GM20000 (cell line): ENCODE results near the gene MAGOH.
A peak's percentile ranks its signal among the peaks of the same experiment; 100 is the strongest.

ENCODE experiments used
- DNase-seq: peaks from one replicate; pipeline ENCODE4 v3.0.0; 2012; ENCODE audit warnings: low spot score
- CTCF ChIP-seq: IDR thresholded peaks from 2 replicates; pipeline ENCODE4 v1.5.1; 2012; ENCODE audit warnings: mild to moderate bottlenecking, control low read depth; ENCODE audit errors: extremely low read depth, missing control alignments

The MAGOH gene

GRCh38 chr1:53274541-53275185 lies 36.3 kb upstream of the MAGOH start:
- TF ChIP-seq CTCF, result no peak
- no peak for DNase-seq

GRCh38 chr1:53274026-53274425 lies 35.7 kb upstream of the MAGOH start:
- DNase-seq, result no peak
- TF ChIP-seq CTCF, result no peak

GRCh38 chr1:53273526-53273925 lies 35.2 kb upstream of the MAGOH start:
- TF ChIP-seq CTCF, result no peak
- no peak for DNase-seq

- DNase-seq, result no peak
- no peak for TF ChIP-seq CTCF
Measured at GRCh38 chr1:53272349-53272748, 34.0 kb upstream of the MAGOH start.

- no peak for TF ChIP-seq CTCF
- DNase-seq, result no peak
Measured at GRCh38 chr1:53271446-53272090, 33.2 kb upstream of the MAGOH start.

- DNase-seq, result no peak
- no peak for TF ChIP-seq CTCF
Measured at GRCh38 chr1:53270873-53271272, 32.6 kb upstream of the MAGOH start.

GRCh38 chr1:53270107-53270506 lies 31.8 kb upstream of the MAGOH start:
- peak; percentile 37 for DNase-seq
- no peak for TF ChIP-seq CTCF
